Keratinocyte (primary cell): ENCODE results near the gene DUSP8. TPM values are rescaled to one million over a fixed set of nuclear protein-coding genes. Genes with fewer than 3 reads are reported as not detected.

Experiments used
- DNase-seq: peaks from one replicate; pipeline ENCODE4 v3.0.0-alpha.2; 2011; ENCODE audit warnings: low read depth, missing footprints, low spot score
- FAIRE-seq: peaks from 2 replicates; lab custom pipeline; 2011; peaks lifted over from hg19 to GRCh38; lab: Jason Lieb, UNC
- H2AFZ ChIP-seq: 2 replicates; pipeline ENCODE4 v1.6.0; 2012; ENCODE audit warnings: low read length, control low read depth, inconsistent platforms; ENCODE audit not compliant: control insufficient read depth
- H3K27ac ChIP-seq: 2 replicates; pipeline ENCODE4 v1.5.1; 2011; ENCODE audit warnings: low read length; ENCODE audit not compliant: control insufficient read depth, insufficient read depth
- H3K27me3 ChIP-seq: 3 replicates; pipeline ENCODE4 v1.6.0; 2011; ENCODE audit warnings: low read length; ENCODE audit not compliant: control insufficient read depth, insufficient read depth; ENCODE audit errors: extremely low read depth
- H3K36me3 ChIP-seq, 2 experiments: 2 replicates in 1 of 2; 3 replicates in 1 of 2; pipeline ENCODE4 v1.5.1; 2011; ENCODE audit warnings: low read length in 2 of 2, mild to moderate bottlenecking in 1 of 2; ENCODE audit not compliant: control insufficient read depth in 2 of 2, insufficient read depth in 2 of 2; ENCODE audit errors: extremely low read depth in 1 of 2
- H3K4me1 ChIP-seq: 3 replicates; pipeline ENCODE4 v1.5.1; 2011; ENCODE audit warnings: low read length; ENCODE audit not compliant: control insufficient read depth, insufficient read depth; ENCODE audit errors: extremely low read depth
- H3K4me2 ChIP-seq: 3 replicates; pipeline ENCODE4 v1.6.0; 2011; ENCODE audit warnings: low read depth, low read length; ENCODE audit not compliant: control insufficient read depth, insufficient read depth; ENCODE audit errors: extremely low read depth
- H3K4me3 ChIP-seq, 3 experiments: fragments of 200-600 bp in 1 of 3; sonication (generic) in 1 of 3; 2 replicates in 2 of 3; 3 replicates in 1 of 3; pipeline ENCODE4 v1.5.1; 2011 to 2016; ENCODE audit warnings: low read length in 3 of 3, mild to moderate bottlenecking in 3 of 3, control low read depth in 2 of 3, inconsistent platforms in 1 of 3, low read depth in 1 of 3, mixed read lengths in 1 of 3, mixed run types in 1 of 3, moderate library complexity in 1 of 3; ENCODE audit not compliant: control insufficient read depth in 2 of 3, insufficient read depth in 2 of 3; ENCODE audit errors: extremely low read depth in 1 of 3
- H3K79me2 ChIP-seq: 2 replicates; pipeline ENCODE4 v1.6.0; 2012; ENCODE audit warnings: low read length; ENCODE audit not compliant: control insufficient read depth, insufficient read depth
- H3K9ac ChIP-seq: 3 replicates; pipeline ENCODE4 v1.6.0; 2011; ENCODE audit warnings: low read length; ENCODE audit not compliant: control insufficient read depth, insufficient read depth; ENCODE audit errors: extremely low read depth
- H3K9me1 ChIP-seq: 3 replicates; pipeline ENCODE4 v1.6.0; 2011; ENCODE audit warnings: low read length; ENCODE audit not compliant: control insufficient read depth, insufficient read depth; ENCODE audit errors: extremely low read depth
- H3K9me3 ChIP-seq: 2 replicates; pipeline ENCODE4 v1.5.1; 2012; ENCODE audit warnings: low read depth, low read length; ENCODE audit not compliant: control insufficient read depth
- H4K20me1 ChIP-seq: 3 replicates; pipeline ENCODE4 v1.6.0; 2011; ENCODE audit warnings: low read length; ENCODE audit not compliant: control insufficient read depth, insufficient read depth; ENCODE audit errors: extremely low read depth
- EZH2 ChIP-seq: IDR thresholded peaks from one replicate; pipeline ENCODE4 v1.6.1; 2012; ENCODE audit warnings: inconsistent platforms, mild to moderate bottlenecking, low read length, moderate library complexity
- dilution Hi-C: fragments of 300-500 bp; cut with MboI; formaldehyde crosslinking; loops from one replicate; pipeline ENCODE4 v1.7.0; 2020; ENCODE audit warnings: low sequenced_read_pairs; ENCODE audit not compliant: extremely low pct_ligation_motif_present
- polyA plus RNA-seq, 5 experiments: library from polyadenylated mRNA; depleted of rRNA in 3 of 5; stranded (reverse) in 3 of 5; stranded (forward) in 1 of 5; unstranded in 1 of 5; fragments of >200 nt; gene quantifications; 1 replicate in 1 of 5; 2 replicates in 3 of 5; 3 replicates in 1 of 5; pipeline versions ENCODE4 v1.2.1 to v1.2.3, GENCODE V29; 2011 to 2012; ENCODE audit warnings: missing spikeins in 2 of 5, low read depth in 1 of 5, low replicate concordance in 1 of 5
- TF ChIP-seq, protein P1 (sequence below), 3 experiments: IDR thresholded peaks in 1 of 3; conservative IDR thresholded peaks in 1 of 3; optimal IDR thresholded peaks in 1 of 3; 2 replicates in 2 of 3; 3 replicates in 1 of 3; pipeline versions ENCODE3 to v1.5.1; 2011; ENCODE audit warnings: low read length in 3 of 3, mild to moderate bottlenecking in 3 of 3, moderate library complexity in 2 of 3, control low read depth in 1 of 3, inconsistent platforms in 1 of 3; ENCODE audit not compliant: insufficient read depth in 2 of 3; ENCODE audit errors: extremely low read depth in 1 of 3

DUSP8 gene
- polyA plus RNA-seq, 1 donor (not counting 4 experiments of a cell fraction or from before 2014, with no cell fraction given), result 0.58 TPM

DNA sequence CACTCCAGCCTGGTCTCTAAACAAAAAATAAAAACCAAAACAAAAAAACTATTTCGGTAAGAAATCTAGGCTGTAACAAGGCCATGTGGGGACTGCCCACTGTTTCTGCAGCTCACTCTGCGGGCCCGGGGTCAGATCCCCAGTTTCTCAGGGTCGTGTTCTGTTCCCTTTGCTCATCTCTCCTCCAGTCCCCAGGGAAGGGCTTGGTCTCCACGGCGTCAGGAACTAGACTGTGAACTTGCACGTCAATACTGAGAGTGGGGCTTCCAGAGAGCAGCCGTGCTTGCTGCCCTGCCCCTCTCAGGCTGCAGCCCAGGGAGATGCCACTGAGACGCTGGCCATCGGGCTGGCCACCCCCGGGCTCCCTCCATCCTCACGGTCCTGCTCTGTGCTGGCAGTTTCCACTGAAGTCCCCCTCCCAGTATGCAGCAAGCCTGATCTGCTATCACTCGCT lies 51.8 kb downstream of the DUSP8 start:
- Histone ChIP-seq H3K79me2 (peaks cover 77% of the 10 kb centered on the region), H2AFZ (no peak overlapping the region), H3K9me1 (peaks cover 12% of the 10 kb centered on the region), H3K27ac (no peak overlapping the region), H3K4me1 (peaks cover 32% of the 10 kb centered on the region), H3K4me2 (no peak overlapping the region), H3K9me3 (no peaks in the 10 kb centered on the region), H4K20me1 (peaks cover 51% of the 10 kb centered on the region), H3K27me3 (no peaks in the 10 kb centered on the region), H3K9ac (no peak overlapping the region), H3K4me3 (no peak overlapping the region), H3K36me3 (no peaks in the 10 kb centered on the region)
- FAIRE-seq (no peak), DNase-seq (no peak)
- TF ChIP-seq EZH2, result no peak
- TF ChIP-seq, protein P1, sequence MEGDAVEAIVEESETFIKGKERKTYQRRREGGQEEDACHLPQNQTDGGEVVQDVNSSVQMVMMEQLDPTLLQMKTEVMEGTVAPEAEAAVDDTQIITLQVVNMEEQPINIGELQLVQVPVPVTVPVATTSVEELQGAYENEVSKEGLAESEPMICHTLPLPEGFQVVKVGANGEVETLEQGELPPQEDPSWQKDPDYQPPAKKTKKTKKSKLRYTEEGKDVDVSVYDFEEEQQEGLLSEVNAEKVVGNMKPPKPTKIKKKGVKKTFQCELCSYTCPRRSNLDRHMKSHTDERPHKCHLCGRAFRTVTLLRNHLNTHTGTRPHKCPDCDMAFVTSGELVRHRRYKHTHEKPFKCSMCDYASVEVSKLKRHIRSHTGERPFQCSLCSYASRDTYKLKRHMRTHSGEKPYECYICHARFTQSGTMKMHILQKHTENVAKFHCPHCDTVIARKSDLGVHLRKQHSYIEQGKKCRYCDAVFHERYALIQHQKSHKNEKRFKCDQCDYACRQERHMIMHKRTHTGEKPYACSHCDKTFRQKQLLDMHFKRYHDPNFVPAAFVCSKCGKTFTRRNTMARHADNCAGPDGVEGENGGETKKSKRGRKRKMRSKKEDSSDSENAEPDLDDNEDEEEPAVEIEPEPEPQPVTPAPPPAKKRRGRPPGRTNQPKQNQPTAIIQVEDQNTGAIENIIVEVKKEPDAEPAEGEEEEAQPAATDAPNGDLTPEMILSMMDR (optimal IDR thresholded peaks at IDR 0.05 in 1 of 3, IDR thresholded peaks at IDR 0.05 in 1 of 3, conservative IDR thresholded peaks at IDR 0.05 in 1 of 3; ENCODE audit: extremely low read depth in 1 of 3, insufficient read depth in 2 of 3, low read length in 3 of 3), result no peak
- dilution Hi-C loops, result no loop called here

DNA sequence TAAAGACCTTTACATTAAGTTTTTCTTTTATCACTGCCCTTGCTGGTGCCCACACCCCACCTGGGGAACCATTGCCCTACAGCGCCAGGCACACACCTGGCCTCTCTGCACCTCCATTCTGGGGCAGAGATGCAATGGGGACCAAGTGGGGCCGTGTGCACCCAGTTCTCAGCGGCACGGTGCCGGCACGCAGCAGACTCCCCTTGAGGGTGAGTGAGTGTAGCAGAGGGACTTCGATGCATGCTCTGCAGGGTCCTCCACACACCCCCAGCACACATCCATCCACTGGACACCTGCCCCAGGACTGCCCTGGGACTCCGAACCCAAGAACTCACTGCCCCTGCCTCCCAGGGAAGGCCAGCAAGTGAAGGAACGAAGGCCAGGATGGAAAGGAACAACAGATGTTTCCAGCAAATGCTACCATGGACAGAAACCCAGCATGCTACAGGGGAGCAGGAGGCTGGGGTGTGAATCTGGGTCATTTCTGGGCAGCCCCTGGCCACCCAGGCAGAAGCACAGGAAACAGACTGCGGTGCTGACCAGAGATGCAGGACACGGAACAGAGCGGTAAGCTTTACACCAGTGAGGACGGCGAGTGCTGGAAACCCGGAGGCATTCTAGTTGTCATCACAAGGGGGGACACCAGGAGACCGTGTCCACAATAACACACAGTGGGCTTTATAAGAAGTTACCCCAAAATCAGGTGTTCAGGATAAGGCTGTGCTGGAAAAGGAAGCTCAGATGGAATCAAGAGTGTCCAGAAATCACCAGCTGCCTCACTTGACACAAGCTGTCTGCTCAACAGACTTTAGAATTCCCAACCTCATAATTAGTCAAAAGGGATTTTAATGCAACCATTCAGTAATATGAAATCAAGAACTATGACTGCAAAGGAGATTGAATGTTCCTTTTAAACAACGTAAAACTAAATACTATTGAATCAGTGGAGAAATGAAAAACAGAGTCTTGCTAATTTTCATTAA lies 52.8 kb downstream of the DUSP8 start:
- Histone ChIP-seq H3K4me2 (no peak overlapping the region), H3K9ac (no peak overlapping the region), H3K9me1 (peaks cover 12% of the 10 kb centered on the region), H4K20me1 (peaks cover 60% of the 10 kb centered on the region), H3K27ac (no peak overlapping the region), H3K4me1 (peaks cover 36% of the 10 kb centered on the region), H2AFZ (no peak overlapping the region), H3K4me3 (no peak overlapping the region), H3K79me2 (peaks cover 81% of the 10 kb centered on the region), H3K36me3 (no peaks in the 10 kb centered on the region), H3K9me3 (no peaks in the 10 kb centered on the region), H3K27me3 (no peaks in the 10 kb centered on the region)
- DNase-seq (no peak), FAIRE-seq (no peak)
- no peak for TF ChIP-seq EZH2
- TF ChIP-seq, protein P1 (optimal IDR thresholded peaks at IDR 0.05 in 1 of 3, IDR thresholded peaks at IDR 0.05 in 1 of 3, conservative IDR thresholded peaks at IDR 0.05 in 1 of 3; ENCODE audit: extremely low read depth in 1 of 3, insufficient read depth in 2 of 3, low read length in 3 of 3), result no peak
- dilution Hi-C loops, result no loop called here
